ENCODE data around the gene NEK11.
A peak's percentile ranks its signal among the peaks of the same experiment; 100 is the strongest.
"Not testable (repeated sequence)": the region's sequence is repeated elsewhere in the genome, so short reads cannot be mapped to it uniquely, and the experiment has no call there.

The NEK11 gene

GRCh38 chr3:131361464-131362421 is 335.1 kb downstream of the NEK11 start:
- DNase-seq (ENCODE audit: low spot score), result peak; percentile 90

GRCh38 chr3:131363275-131363674 is 336.6 kb downstream of the NEK11 start:
- DNase-seq (ENCODE audit: low spot score), result no peak

GRCh38 chr3:131370935-131371687 is 344.4 kb downstream of the NEK11 start:
- DNase-seq (ENCODE audit: low spot score), result no peak

GRCh38 chr3:131371688-131372066 is 345.0 kb downstream of the NEK11 start:
- DNase-seq (ENCODE audit: low spot score), result no peak

- no peak for DNase-seq (ENCODE audit: low spot score)
These were observed 348.1 kb downstream of the NEK11 start for GRCh38 chr3:131374741-131375140.

- DNase-seq (ENCODE audit: low spot score), result not testable (repeated sequence)
These were observed 354.3 kb downstream of the NEK11 start for GRCh38 chr3:131380821-131381444.

GRCh38 chr3:131381445-131382291 is 355.0 kb downstream of the NEK11 start, which contains the start of gene NUDT16:
Gene NUDT16 (plus strand): TSS chr3:131381774. CDS start chr3:131381805, 31 bp downstream.
- peak; percentile 98 for DNase-seq (ENCODE audit: low spot score)

GRCh38 chr3:131386429-131387165 is 359.9 kb downstream of the NEK11 start:
- no peak for DNase-seq (ENCODE audit: low spot score)

- no peak for DNase-seq (ENCODE audit: low spot score)
These were observed 361.3 kb downstream of the NEK11 start for GRCh38 chr3:131387796-131388489.

- no peak for DNase-seq (ENCODE audit: low spot score)
These were observed 361.8 kb downstream of the NEK11 start for GRCh38 chr3:131388490-131388799.

GRCh38 chr3:131390331-131390730 is 363.7 kb downstream of the NEK11 start:
- DNase-seq (ENCODE audit: low spot score), result no peak

GRCh38 chr3:131393051-131393450 is 366.4 kb downstream of the NEK11 start:
- DNase-seq (ENCODE audit: low spot score), result no peak

GRCh38 chr3:131393868-131394267 is 367.2 kb downstream of the NEK11 start:
- DNase-seq (ENCODE audit: low spot score), result no peak

- no peak for DNase-seq (ENCODE audit: low spot score)
These were observed 367.7 kb downstream of the NEK11 start for GRCh38 chr3:131394400-131394799.

- no peak for DNase-seq (ENCODE audit: low spot score)
These were observed 369.5 kb downstream of the NEK11 start for GRCh38 chr3:131396170-131396569.

- peak; percentile 29 for DNase-seq (ENCODE audit: low spot score)
These were observed 371.2 kb downstream of the NEK11 start for GRCh38 chr3:131397889-131398288.

Measured in iPS-NIHi11 (cell line).